ENCODE results near the gene TEX29. TPM values are rescaled to one million over a fixed set of nuclear protein-coding genes. Genes with fewer than 3 reads are reported as not detected.

TEX29 gene
- total RNA-seq, 1 experiment from 2014 or later: 0.33 TPM

GRCh38 chr13:111283457-111283856 lies 37.0 kb upstream of the TEX29 start:
- Histone ChIP-seq H3K4ac (ENCODE audit: low read depth, low read length) (no peak overlapping the region), H3K27me3 (ENCODE audit: insufficient read depth, low read length) (no peaks in the 10 kb centered on the region), H3K9ac (ENCODE audit: extremely low read depth, insufficient read length, low read length) (no peak overlapping the region), H4K5ac (ENCODE audit: insufficient read length, low read depth, low read length) (no peak overlapping the region), H2BK12ac (ENCODE audit: insufficient read length, low read depth, low read length) (no peak overlapping the region), H3K23ac (ENCODE audit: insufficient read length, low read depth, low read length) (no peak overlapping the region), H4K20me1 (ENCODE audit: control insufficient read depth, insufficient read depth, insufficient read length) (no peaks in the 10 kb centered on the region), H3K4me1 (ENCODE audit: insufficient read depth, low read length) (no peaks in the 10 kb centered on the region), H3T11ph (ENCODE audit: low read length) (no peak overlapping the region), H3K27ac (ENCODE audit: insufficient read length, low read depth, low read length) (no peak overlapping the region), H3K4me2 (ENCODE audit: insufficient read depth, insufficient read length, low read length) (no peak overlapping the region), H3K79me1 (ENCODE audit: insufficient read depth, low read depth, low read length, poor library complexity, severe bottlenecking) (no peaks in the 10 kb centered on the region), H2BK20ac (ENCODE audit: low read depth, low read length, poor library complexity, severe bottlenecking) (no peak overlapping the region), H2AFZ (ENCODE audit: low read length) (no peak overlapping the region), H3K79me2 (ENCODE audit: insufficient read depth, low read length) (no peaks in the 10 kb centered on the region), H3K9me3 (ENCODE audit: control insufficient read depth, low read depth, low read length) (no peaks in the 10 kb centered on the region), H3K56ac (ENCODE audit: insufficient read length, low read depth, low read length) (no peak overlapping the region), H3K18ac (ENCODE audit: insufficient read length, low read depth, low read length) (no peak overlapping the region), H3K23me2 (ENCODE audit: insufficient read length, low read depth, low read length, poor library complexity, severe bottlenecking) (no peaks in the 10 kb centered on the region), H2BK5ac (ENCODE audit: insufficient read length, low read length) (no peak overlapping the region), H2AK5ac (ENCODE audit: insufficient read length, low read length) (no peak overlapping the region), H2BK15ac (ENCODE audit: low read depth, low read length) (no peak overlapping the region), H2BK120ac (ENCODE audit: low read depth, low read length, poor library complexity, severe bottlenecking) (no peak overlapping the region), H4K91ac (ENCODE audit: insufficient read length, low read depth, low read length) (no peak overlapping the region), H3K14ac (ENCODE audit: insufficient read depth, low read length) (no peak overlapping the region), H4K8ac (replicated peaks; ENCODE audit: insufficient read length, low read depth, low read length) (no peak overlapping the region)
- H3K4me1 Mint-ChIP-seq: no peaks in the 10 kb centered on the region
- H3K27ac Mint-ChIP-seq: no peak overlapping the region; a peak in 1 of 7 replicates
- no peaks in the 10 kb centered on the region; the same call in 1 of the 2 replicates for H3K27me3 Mint-ChIP-seq (ENCODE audit: low read depth)
- no peak for TF ChIP-seq CTCF (conservative IDR thresholded peaks at IDR 0.05)
- DNase-seq: no peak
- no peaks in the 10 kb centered on the region for H3K9me3 Mint-ChIP-seq
- H3K36me3 Mint-ChIP-seq (ENCODE audit: insufficient read depth in 1 of 3, low read depth in 3 of 3): peaks cover 31 to 78% (median 73%) of the 10 kb centered on the region in 3 experiments
- no CpG with 5 or more reads among the region's 10 CpGs for WGBS (ENCODE audit: extremely low coverage, insufficient read length, low lambda C conversion rate)
- H3K4me3 Mint-ChIP-seq: no peak overlapping the region
